ENCODE measurements around the gene DNM1L. TPM values are rescaled to one million over a fixed set of nuclear protein-coding genes. Genes with fewer than 3 reads are reported as not detected.

DNM1L gene
- total and polyA plus RNA-seq, 9 of the 15 experiments (the other 6 are each of a cell fraction or from before 2014, with no cell fraction given): 24.1 to 82.8 (median 61.5) TPM

DNA sequence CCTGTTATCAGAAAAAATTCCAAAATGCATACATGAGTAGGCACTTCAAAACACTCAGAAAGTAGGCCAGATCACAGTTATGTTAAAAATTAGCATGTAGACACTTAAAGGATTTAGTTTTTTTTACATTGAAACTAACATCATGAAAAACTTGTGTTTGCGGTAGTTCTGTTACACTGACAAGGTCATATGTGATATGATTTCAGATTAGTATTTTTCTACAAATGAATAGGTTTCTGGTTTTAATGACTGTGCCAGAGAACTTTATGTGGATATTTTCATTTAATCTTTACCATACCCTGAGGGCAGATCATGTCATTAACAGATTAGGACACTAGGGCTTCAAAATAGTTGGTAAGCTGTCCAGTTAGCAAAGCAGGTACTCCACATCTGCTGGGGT is 55.9 kb downstream of the DNM1L start:
- Histone ChIP-seq H4K20me1 (replicated peaks; ENCODE audit: control insufficient read depth, insufficient read depth, low read length) (no peaks in the 10 kb centered on the region), H3K27me3 (ENCODE audit: control insufficient read depth in 2 of 2, insufficient read depth in 2 of 2, low read length in 2 of 2) (no peaks in the 10 kb centered on the region), H3K9ac (ENCODE audit: insufficient read depth in 1 of 2, low read depth in 2 of 2, low read length in 2 of 2) (no peak overlapping the region), H3K9me3 (replicated peaks; ENCODE audit: control insufficient read depth, insufficient read depth, low read depth, low read length) (no peaks in the 10 kb centered on the region), H3K79me2 (ENCODE audit: control insufficient read depth, insufficient read depth, low read length) (no peaks in the 10 kb centered on the region), H3K27ac (ENCODE audit: extremely low read depth, low read depth, low read length) (no peak overlapping the region), H3K9me1 (ENCODE audit: control insufficient read depth, insufficient read depth, low read length) (no peaks in the 10 kb centered on the region), H3K4me2 (ENCODE audit: insufficient read depth, low read length) (no peak overlapping the region), H2AFZ (ENCODE audit: low read depth, low read length) (no peak overlapping the region), H3K4me3 (no peak overlapping the region), H3K4me1 (replicated peaks in 1 of 2; ENCODE audit: control insufficient read depth in 2 of 2, insufficient read depth in 2 of 2, low read length in 2 of 2) (no peaks in the 10 kb centered on the region), H3K36me3 (ENCODE audit: control insufficient read depth, insufficient read depth, low read length) (peaks cover 78% of the 10 kb centered on the region)
- no TSS peak for BruUV-seq (replicated peaks)
- ATAC-seq: no peak
- ChIA-PET POLR2A (interaction anchor here (1.2 to 1.5 kb wide), 2 partner anchors 9 to 93 kb away, joined by 3 to 5 read pairs; no protein-coding TSS in a partner anchor), CTCF (ENCODE audit: low intra/inter-chr PET ratio) (no interaction called here)
- DNase-seq (ENCODE audit: extremely low read depth in 1 of 4, low spot score in 3 of 4): peak in 2 of 4 experiments; percentile 17 to 18
- no peak for TF ChIP-seq ZBTB1 (CRISPR knock-in tag; IDR thresholded peaks at IDR 0.05; ENCODE audit: borderline replicate concordance, low read depth)
- no peak for TF ChIP-seq NCOR1 (IDR thresholded peaks at IDR 0.05)
- TF ChIP-seq TAL1 (IDR thresholded peaks at IDR 0.05): no peak
- TF ChIP-seq, protein P1, sequence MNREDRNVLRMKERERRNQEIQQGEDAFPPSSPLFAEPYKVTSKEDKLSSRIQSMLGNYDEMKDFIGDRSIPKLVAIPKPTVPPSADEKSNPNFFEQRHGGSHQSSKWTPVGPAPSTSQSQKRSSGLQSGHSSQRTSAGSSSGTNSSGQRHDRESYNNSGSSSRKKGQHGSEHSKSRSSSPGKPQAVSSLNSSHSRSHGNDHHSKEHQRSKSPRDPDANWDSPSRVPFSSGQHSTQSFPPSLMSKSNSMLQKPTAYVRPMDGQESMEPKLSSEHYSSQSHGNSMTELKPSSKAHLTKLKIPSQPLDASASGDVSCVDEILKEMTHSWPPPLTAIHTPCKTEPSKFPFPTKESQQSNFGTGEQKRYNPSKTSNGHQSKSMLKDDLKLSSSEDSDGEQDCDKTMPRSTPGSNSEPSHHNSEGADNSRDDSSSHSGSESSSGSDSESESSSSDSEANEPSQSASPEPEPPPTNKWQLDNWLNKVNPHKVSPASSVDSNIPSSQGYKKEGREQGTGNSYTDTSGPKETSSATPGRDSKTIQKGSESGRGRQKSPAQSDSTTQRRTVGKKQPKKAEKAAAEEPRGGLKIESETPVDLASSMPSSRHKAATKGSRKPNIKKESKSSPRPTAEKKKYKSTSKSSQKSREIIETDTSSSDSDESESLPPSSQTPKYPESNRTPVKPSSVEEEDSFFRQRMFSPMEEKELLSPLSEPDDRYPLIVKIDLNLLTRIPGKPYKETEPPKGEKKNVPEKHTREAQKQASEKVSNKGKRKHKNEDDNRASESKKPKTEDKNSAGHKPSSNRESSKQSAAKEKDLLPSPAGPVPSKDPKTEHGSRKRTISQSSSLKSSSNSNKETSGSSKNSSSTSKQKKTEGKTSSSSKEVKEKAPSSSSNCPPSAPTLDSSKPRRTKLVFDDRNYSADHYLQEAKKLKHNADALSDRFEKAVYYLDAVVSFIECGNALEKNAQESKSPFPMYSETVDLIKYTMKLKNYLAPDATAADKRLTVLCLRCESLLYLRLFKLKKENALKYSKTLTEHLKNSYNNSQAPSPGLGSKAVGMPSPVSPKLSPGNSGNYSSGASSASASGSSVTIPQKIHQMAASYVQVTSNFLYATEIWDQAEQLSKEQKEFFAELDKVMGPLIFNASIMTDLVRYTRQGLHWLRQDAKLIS (CRISPR knock-in tag; IDR thresholded peaks at IDR 0.05): no peak
- no peak for TF ChIP-seq EWSR1 (IDR thresholded peaks at IDR 0.05; ENCODE audit: borderline replicate concordance, low read depth, partially characterized antibody)
- in situ Hi-C loops (cut with MboI) (no loop called here), intact Hi-C loops (cut with micrococcal nuclease) (loop anchor here (5.0 kb wide), 1 partner anchor 278 kb away; no protein-coding TSS in a partner anchor)
- 100% methylated on average over 1 of the region's 1 CpG for WGBS (ENCODE audit: insufficient coverage, low coverage, missing lambda C conversion rate)
- FAIRE-seq: no peak
